Effector CD4-positive, alpha-beta T cell (primary cell): ENCODE data around the gene SPRY4.
"Not testable (repeated sequence)": the region's sequence is repeated elsewhere in the genome, so short reads cannot be mapped to it uniquely, and the experiment has no call there.

Source experiments
- DNase-seq: peaks from one replicate; pipeline ENCODE4 v3.0.0-alpha.2; 2020

SPRY4 gene

DNA sequence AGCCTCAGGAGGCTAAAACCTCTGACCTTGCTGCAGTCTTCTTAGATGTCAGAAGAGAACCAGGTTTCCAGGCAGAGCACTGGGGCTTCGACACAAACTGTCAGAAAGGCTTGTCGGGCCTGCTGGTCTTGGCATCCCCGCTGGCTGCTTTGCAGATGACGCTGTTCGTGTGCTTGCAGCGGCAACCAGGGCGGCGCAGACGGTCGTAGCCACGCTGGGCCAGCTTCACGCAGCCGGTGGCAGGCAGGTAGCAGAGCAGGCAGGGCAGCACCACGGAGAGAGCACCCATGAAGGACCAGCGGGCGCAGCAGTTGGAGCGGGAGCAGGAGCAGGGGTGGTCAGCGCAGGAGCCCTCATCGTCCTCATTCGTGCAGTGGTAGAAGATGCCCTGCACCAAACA lies 10.7 kb downstream of the SPRY4 start:
- DNase-seq = no peak

GRCh38 chr5:142313682-142314081 lies 11.1 kb downstream of the SPRY4 start:
- no peak for DNase-seq

DNA sequence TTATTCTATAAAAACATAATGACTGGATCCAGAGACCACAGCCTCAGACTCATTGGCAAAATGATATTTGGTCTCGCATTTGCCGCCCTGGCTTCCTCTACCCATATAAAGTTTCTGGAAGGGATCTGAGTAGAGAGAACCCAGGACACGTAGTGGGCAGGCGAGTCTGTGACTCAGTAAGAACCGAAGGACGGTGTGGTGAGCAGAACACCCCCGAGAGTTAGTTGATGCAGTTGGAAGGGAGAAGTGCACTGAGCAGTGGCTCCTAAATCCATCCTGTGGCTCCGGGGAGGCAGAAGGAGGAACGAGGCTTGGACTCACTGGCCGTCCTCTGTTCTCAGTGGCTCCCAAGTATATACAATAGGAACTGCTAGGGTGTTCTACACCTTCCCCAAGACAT lies 11.5 kb downstream of the SPRY4 start:
- no peak for DNase-seq

- no peak for DNase-seq
These were observed 12.4 kb downstream of the SPRY4 start for GRCh38 chr5:142312399-142312798.

GRCh38 chr5:142311725-142312124 lies 13.1 kb downstream of the SPRY4 start:
- no peak for DNase-seq

DNA sequence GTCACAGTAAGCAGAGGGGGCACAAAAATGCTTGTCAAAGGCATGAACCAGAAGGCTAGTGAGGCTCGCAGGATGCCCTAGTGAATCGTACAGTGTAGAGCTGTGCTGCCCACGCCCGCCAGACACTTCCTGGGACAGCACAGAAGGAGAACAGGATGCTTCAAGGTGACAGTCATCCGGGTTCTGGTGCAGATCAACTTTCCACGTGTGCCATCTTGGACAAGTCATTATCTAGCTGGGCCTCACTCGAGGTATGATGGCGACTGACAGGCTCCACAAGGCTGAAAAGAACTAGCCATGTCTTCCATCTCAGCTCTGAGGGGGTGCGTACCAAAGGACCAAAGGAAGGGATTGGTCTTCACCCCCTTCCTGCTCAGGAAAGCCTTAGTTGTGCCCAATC lies 14.0 kb downstream of the SPRY4 start:
- DNase-seq = no peak

GRCh38 chr5:142309747-142310318 lies 15.0 kb downstream of the SPRY4 start:
- no peak for DNase-seq

- no peak for DNase-seq
These were observed 16.5 kb downstream of the SPRY4 start for GRCh38 chr5:142308358-142308757.

GRCh38 chr5:142307146-142307890 lies 17.5 kb downstream of the SPRY4 start:
- DNase-seq = no peak

GRCh38 chr5:142306077-142306502 lies 18.7 kb downstream of the SPRY4 start:
- DNase-seq = no peak

DNA sequence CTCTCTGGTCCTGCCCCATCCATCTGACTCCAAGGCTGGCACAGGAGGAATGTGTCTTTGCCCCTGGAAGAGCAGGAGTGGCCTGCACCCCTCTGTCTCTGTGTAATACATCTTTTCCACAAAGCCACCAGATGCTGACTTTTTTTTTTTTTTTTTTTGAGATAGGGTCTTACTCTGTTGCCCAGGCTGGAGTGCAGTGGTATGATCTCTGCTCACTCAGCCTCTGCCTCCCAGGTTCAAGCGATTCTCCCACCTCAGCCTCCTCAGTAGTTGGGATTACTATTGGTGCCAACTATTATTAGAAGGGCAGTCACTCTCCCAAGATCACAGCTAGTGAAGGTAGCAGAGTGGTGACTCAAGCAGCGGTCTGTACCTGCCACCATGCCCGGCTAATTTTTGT lies 19.6 kb downstream of the SPRY4 start:
- no peak for DNase-seq

- DNase-seq = no peak
These were observed 20.7 kb downstream of the SPRY4 start for GRCh38 chr5:142304013-142304701.

DNA sequence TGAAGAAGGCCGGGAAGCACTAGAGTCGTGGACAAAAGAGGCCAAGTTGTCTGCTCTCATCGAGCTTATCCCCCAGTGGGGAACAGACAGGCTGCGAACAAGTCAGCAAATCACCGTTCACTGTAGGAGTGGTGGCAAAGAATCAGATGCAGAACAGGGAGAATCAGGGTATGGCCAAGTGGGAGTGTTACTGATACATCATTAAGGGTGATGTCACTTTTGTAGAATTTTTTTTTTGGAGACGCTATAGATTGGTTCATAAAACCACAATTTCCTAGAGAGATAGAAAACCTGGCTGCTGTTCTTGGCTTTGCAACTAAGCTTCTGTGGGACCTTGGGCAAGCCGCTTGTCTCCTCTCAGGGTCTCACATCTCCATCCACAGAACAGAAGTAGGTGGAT lies 21.3 kb downstream of the SPRY4 start:
- no peak for DNase-seq

- DNase-seq = no peak
These were observed 23.3 kb downstream of the SPRY4 start for GRCh38 chr5:142301540-142301939.

DNA sequence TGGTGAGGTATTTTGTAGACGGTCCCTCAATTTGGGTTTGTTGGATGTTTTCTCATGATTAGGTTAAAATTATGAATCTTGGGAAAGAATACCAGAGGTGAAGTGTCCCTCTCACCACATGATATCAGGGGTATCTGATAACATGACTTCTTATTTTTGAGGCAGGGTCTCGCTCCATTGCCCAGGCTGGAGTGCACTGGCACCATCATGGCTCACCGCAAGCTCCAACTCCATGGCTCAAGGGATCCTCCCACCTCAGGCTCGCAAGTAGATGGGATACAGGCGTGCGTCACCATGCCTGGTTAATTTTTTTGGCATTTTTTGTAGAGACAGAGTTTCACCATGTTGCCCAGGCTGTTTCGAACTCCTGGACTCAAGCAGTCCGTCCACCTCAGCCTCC lies 24.1 kb downstream of the SPRY4 start:
- no peak for DNase-seq

DNA sequence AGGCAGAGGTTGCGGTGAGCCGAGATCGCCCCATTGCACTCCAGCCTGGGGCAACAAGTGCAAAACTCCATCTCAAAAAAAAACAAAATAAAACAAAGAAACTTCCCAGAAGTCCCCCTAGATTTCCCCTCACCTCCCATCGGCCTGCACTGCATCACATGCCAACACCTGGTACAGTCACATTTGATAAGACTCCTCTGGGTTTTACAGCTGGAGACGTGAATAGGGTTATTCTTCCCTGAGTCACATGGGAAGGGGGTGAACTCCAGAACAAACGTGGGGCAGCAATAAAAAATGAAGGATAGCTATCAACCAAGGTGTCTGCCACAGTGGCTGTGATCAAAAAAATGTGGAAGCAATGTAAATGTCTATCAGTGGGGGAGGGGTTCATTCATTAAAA lies 26.0 kb downstream of the SPRY4 start:
- DNase-seq = no peak

DNA sequence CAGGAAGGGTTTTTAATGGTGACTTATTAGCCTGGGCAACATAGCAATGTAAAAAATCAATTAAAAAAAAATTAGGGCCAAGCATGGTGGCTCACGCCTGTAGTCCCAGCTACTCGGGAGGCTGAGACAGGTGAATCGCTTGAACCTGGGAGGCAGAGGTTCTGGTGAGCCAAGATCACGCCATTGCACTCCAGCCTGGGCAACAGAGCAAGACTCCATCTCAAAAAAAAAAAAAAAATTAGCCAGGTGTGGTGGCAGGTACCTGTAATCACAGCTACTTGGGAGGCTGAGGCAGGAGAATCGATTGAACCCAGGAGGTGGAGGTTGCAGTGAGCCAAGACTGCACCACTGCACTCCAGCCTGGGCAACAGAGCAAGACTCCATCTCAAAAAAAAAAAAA lies 27.0 kb downstream of the SPRY4 start:
- not testable (repeated sequence) for DNase-seq

GRCh38 chr5:142296914-142297417 lies 27.9 kb downstream of the SPRY4 start:
- no peak for DNase-seq

DNA sequence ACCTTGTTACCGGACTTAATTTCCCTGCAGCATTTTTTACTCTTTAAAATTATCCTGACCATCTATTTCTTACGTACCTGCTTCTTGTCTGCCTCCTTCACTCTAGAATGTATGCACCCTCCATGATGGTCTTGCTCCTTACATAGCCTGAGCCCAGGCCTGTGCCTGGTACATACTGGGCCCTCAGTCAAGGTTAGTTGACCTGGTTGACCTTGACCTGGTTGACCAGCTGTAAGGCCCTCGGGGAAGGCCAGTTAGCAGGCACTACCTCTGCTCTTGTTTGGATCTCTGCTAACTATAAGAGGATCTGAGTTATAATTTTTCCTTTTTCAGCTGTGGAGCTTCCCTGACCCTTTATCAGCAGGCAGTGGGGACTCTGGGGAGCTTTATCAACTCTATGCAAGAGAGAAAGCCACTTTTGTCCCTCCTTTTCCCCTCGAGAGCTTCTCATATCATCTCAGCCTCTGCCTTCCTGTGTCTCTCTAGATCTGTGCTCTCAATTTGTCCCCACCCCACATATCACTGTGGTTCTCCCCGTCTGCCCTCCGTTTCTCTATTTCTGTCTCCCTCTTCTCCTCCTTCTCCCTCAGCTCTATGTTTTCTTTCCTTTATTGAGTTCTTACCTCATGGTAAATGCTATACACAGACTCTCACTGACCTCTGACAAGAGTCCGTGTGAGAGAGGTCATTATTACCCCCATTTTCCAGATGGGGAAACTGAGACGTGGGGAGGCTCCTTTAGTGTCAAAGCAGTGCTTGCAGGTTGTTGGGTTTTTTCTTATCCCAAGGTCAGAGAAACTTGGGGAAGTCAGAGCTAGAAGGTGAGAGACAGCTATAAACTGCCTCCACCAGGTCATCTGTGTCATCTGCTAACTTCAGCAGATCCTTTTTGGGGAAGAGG lies 28.6 kb downstream of the SPRY4 start:
- no peak for DNase-seq

- no peak for DNase-seq
These were observed 29.6 kb downstream of the SPRY4 start for GRCh38 chr5:142295084-142295758.

GRCh38 chr5:142293486-142293885 lies 31.3 kb downstream of the SPRY4 start:
- DNase-seq = no peak

DNA sequence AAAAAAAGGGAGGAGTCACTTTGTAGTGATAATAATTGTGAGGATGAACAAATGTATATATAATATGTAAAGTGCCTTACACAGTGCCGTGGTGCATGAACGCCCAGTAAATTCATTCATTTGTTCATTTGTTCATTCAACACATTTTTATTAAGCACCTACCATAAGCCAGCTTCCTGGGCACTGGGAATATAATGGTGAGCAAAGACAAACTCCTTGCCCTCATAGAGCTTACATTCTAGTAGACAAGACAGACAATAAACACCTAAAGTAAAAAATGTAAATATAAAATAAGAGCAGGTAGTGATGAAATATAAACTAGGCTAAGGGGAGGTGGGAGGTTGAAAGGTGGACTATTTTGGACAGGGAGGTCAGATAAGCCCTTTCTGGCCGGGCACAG lies 32.0 kb downstream of the SPRY4 start:
- no peak for DNase-seq
